A549 (cell line): Measurements from ENCODE around the gene OCA2. TPM values are rescaled to one million over a fixed set of nuclear protein-coding genes. Genes with fewer than 3 reads are reported as not detected.

ENCODE experiments used
- ATAC-seq, 2 experiments: fragments of 200-7000 bp in 1 of 2; fragments of >200 bp in 1 of 2; cut with Nextera tagmentation in 1 of 2; cut with Tn5 transposase in 1 of 2; 3 replicates each; pipeline versions ENCODE4 v1.8.0 to v1.9.1; 2018 to 2020; ENCODE audit warnings: mild to moderate bottlenecking in 1 of 2, moderate library complexity in 1 of 2
- CTCF ChIA-PET: fragments of 300-600 bp; sonication (Branson Sonifier 250); formaldehyde crosslinking; extraction: SDS; loops from one replicate; lab custom pipeline; 2021; ENCODE audit warnings: antibody characterized with exemption, inconsistent platforms; lab: Yijun Ruan, JAX
- POLR2A ChIA-PET: fragments of 350-600 bp; formaldehyde crosslinking; extraction: SDS; loops from one replicate; lab custom pipeline; 2021; ENCODE audit warnings: antibody characterized with exemption, inconsistent platforms; lab: Yijun Ruan, JAX
- DNase-seq, 2 experiments: peaks; one replicate each; pipeline versions ENCODE4 v3.0.0 to v3.0.0-alpha.2; 2011 to 2016; ENCODE audit warnings: low read depth in 1 of 2, low spot score in 1 of 2
- FAIRE-seq: peaks from 2 replicates; lab custom pipeline; 2011; peaks lifted over from hg19 to GRCh38; lab: Jason Lieb, UNC
- H3K27ac ChIP-seq, 2 experiments: fragments of >200 bp; sonication (Bioruptor Twin); formaldehyde crosslinking; 3 replicates each; pipeline ENCODE4 v1.5.1; 2016 to 2017
- H3K4me1 ChIP-seq: fragments of >200 bp; sonication (Bioruptor Twin); formaldehyde crosslinking; 3 replicates; pipeline ENCODE4 v1.6.1; 2016
- H3K4me2 ChIP-seq: fragments of >200 bp; sonication (Bioruptor Twin); formaldehyde crosslinking; 3 replicates; pipeline ENCODE4 v1.6.1; 2016
- H3K4me3 ChIP-seq: fragments of >200 bp; sonication (Bioruptor Twin); formaldehyde crosslinking; 3 replicates; pipeline ENCODE4 v1.5.1; 2016
- H3K9me3 ChIP-seq: fragments of >200 bp; sonication (Bioruptor Twin); formaldehyde crosslinking; 3 replicates; pipeline ENCODE4 v1.6.1; 2016
- BHLHE40 ChIP-seq: IDR thresholded peaks from 2 replicates; pipeline ENCODE4 v1.6.1; 2012; ENCODE audit warnings: low read depth, low read length, inconsistent platforms
- CBX2 ChIP-seq: fragments of 200-600 bp; sonication (generic); IDR thresholded peaks from 2 replicates; pipeline ENCODE4 v1.6.1; 2016; ENCODE audit warnings: low read depth, mild to moderate bottlenecking, borderline replicate concordance
- CBX8 ChIP-seq: fragments of 200-600 bp; sonication (generic); IDR thresholded peaks from 2 replicates; pipeline ENCODE4 v1.6.1; 2016
- CHD4 ChIP-seq: fragments of 200-600 bp; sonication (generic); IDR thresholded peaks from 2 replicates; pipeline ENCODE4 v1.6.1; 2016; ENCODE audit warnings: antibody characterized with exemption, mild to moderate bottlenecking, borderline replicate concordance
- EHMT2 ChIP-seq: fragments of 200-600 bp; sonication (generic); IDR thresholded peaks from 2 replicates; pipeline ENCODE4 v1.6.1; 2016; ENCODE audit warnings: antibody characterized with exemption, low read depth, mild to moderate bottlenecking, moderate library complexity
- EP300 ChIP-seq, 2 experiments: fragments of >200 bp; sonication (Bioruptor Twin); formaldehyde crosslinking; IDR thresholded peaks; 2 replicates in 1 of 2; 3 replicates in 1 of 2; pipeline ENCODE4 v1.6.1; 2016 to 2017
- FOSB ChIP-seq: fragments of 250-450 bp; sonication (Bioruptor Pico); IDR thresholded peaks from 2 replicates; pipeline ENCODE4 v1.5.0; 2020; ENCODE audit warnings: mild to moderate bottlenecking, moderate library complexity
- FOXS1 ChIP-seq: fragments of 250-450 bp; sonication (Bioruptor Pico); IDR thresholded peaks from 2 replicates; pipeline ENCODE4 v1.5.0; 2020; ENCODE audit warnings: mild to moderate bottlenecking, moderate library complexity
- GATA3 ChIP-seq: IDR thresholded peaks from 2 replicates; pipeline ENCODE4 v1.6.1; 2012; ENCODE audit warnings: borderline replicate concordance
- HDAC2 ChIP-seq: fragments of 200-600 bp; sonication (generic); IDR thresholded peaks from 2 replicates; pipeline ENCODE4 v1.6.1; 2016
- HES2 ChIP-seq: fragments of >200 bp; sonication (Bioruptor Twin); formaldehyde crosslinking; IDR thresholded peaks from 2 replicates; pipeline ENCODE4 v1.6.1; 2016
- HMGXB4 ChIP-seq: fragments of 250-450 bp; sonication (Bioruptor Pico); IDR thresholded peaks from 2 replicates; pipeline ENCODE4 v1.5.0; 2021; ENCODE audit warnings: mild to moderate bottlenecking, moderate library complexity, borderline replicate concordance
- KDM5A ChIP-seq: fragments of 200-600 bp; sonication (generic); IDR thresholded peaks from 2 replicates; pipeline ENCODE4 v1.6.1; 2016; ENCODE audit warnings: antibody characterized with exemption, mild to moderate bottlenecking
- NFE2L2 ChIP-seq: fragments of 150-350 bp; conservative IDR thresholded peaks from 2 replicates; pipeline ENCODE4 v1.6.1; 2014; ENCODE audit warnings: low read length
- NR3C1 ChIP-seq: fragments of >200 bp; sonication (Bioruptor Twin); formaldehyde crosslinking; IDR thresholded peaks from 3 replicates; pipeline ENCODE4 v1.6.1; 2017
- PHF8 ChIP-seq: fragments of 200-600 bp; sonication (generic); IDR thresholded peaks from 2 replicates; pipeline ENCODE4 v1.6.1; 2016; ENCODE audit warnings: low read depth, mild to moderate bottlenecking, antibody characterized with exemption, moderate library complexity, borderline replicate concordance
- RAD21 ChIP-seq, 2 experiments: fragments of >200 bp in 1 of 2; sonication (Bioruptor Twin) in 1 of 2; formaldehyde crosslinking in 1 of 2; IDR thresholded peaks in 1 of 2; conservative IDR thresholded peaks in 1 of 2; 2 replicates in 1 of 2; 3 replicates in 1 of 2; pipeline ENCODE4 v1.6.1; 2012 to 2018; ENCODE audit warnings: inconsistent platforms in 1 of 2
- TP53 ChIP-seq: fragments of 250-450 bp; sonication (Bioruptor Pico); IDR thresholded peaks from 2 replicates; pipeline ENCODE4 v1.5.0; 2021; ENCODE audit warnings: mild to moderate bottlenecking, moderate library complexity
- WGBS: methylation state at CpG from one replicate; pipeline ENCODE4 v1.1.6; 2017; ENCODE audit errors: missing lambda C conversion rate; 5-methylcytosine and 5-hydroxymethylcytosine counted together
- polyA plus RNA-seq, 4 experiments: library from polyadenylated mRNA; depleted of rRNA in 3 of 4; stranded (reverse); fragments of >200 nt; fragmentation: RNase III in 1 of 4; extraction: RNeasy Plus Mini Kit Qiagen cat#74134 plus additional on column Dnase treatment in 1 of 4; gene quantifications; 2 replicates in 3 of 4; 3 replicates in 1 of 4; pipeline ENCODE4 v1.2.3, GENCODE V29; 2011 to 2017
- TF ChIP-seq, protein P1 (sequence below): fragments of 450-650 bp; IDR thresholded peaks from 2 replicates; pipeline ENCODE4 v1.6.1; 2014; ENCODE audit warnings: antibody characterized with exemption
- TF ChIP-seq, protein P2 (sequence below): fragments of >200 bp; sonication (Bioruptor Twin); formaldehyde crosslinking; IDR thresholded peaks from 3 replicates; pipeline ENCODE4 v1.5.1; 2016
- TF ChIP-seq, protein P3 (sequence below): IDR thresholded peaks from 2 replicates; pipeline ENCODE4 v1.6.1; 2012
- TF ChIP-seq, protein P4 (sequence below): fragments of 250-450 bp; sonication (Bioruptor Pico); IDR thresholded peaks from 2 replicates; pipeline ENCODE4 v1.5.0; 2020; ENCODE audit warnings: low read depth, mild to moderate bottlenecking, moderate library complexity

The OCA2 gene
- polyA plus RNA-seq, 2 of the 4 experiments (the other 2 are of a cell fraction) = 0.17 to 0.25 TPM

DNA sequence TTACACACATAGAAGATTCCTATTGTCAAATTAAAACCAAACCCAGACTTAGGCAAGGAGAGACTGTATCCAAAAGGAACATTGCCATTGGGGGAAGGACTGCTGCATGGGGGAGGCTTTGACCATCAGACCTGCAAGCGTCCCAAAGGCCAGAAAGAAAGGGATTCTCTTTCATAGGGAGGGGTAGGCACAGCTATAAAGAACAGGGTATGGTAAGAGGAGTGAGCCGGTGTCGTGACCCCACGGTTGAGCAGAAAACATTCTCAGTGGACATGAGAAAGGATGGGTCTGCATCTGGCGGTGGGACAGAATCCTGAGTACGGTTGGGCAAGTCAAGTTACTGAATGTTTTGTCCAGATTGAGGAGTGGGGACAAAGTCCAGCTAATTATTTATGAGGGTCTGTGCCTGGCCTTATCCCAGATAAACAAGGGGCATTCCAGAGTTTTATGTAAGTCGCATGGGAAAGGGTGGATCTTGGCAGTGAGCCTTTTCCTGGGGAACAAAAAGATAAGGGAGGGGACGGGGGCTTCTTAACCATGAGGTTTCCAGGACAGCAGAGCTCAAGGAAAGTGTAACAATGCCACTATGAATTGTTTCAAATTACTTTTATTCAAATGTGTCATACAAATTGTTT, 357.8 kb downstream of the OCA2 start (continued):
- no peak for TF ChIP-seq HMGXB4 (CRISPR knock-in tag)
- TF ChIP-seq NFE2L2 = no peak
- no peak for TF ChIP-seq NR3C1
- TF ChIP-seq EHMT2 = no peak

DNA sequence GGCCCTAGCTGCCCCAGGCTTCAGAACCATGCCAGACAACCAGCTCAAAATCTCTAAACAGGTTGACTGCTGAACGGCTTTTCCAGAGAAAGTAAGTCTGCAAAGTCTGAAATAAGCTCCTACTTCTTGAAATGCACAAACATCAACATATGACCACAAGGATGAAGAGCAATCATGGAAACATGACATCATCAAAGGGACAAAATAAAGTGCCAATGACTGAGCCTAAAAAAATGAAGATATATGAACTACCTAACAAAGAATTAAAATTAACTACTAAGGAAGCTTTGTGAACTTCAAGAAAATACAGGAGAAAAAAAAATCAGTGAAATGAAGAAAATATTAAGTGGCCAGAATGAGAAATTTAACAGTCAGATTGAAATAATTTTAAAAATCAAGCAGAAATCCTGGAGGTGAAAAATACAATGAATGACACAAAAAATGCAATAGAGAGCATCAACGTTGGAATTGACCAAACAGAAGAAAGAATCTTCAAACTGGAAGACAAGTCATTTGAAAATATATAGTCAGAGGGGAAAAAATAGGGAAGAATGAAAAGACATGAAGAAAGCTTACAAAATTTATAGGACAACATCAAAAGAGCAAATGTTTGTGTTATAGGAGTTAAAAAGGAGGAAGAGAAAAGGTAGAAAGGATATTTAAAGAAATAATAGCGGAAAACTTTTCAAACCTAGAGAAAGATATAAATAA, 364.2 kb downstream of the OCA2 start:
- DNase-seq (no peak), FAIRE-seq (no peak), ATAC-seq (no peak)
- WGBS = 2% methylated on average over 3 of the region's 3 CpGs
- Histone ChIP-seq H3K27ac (no peak overlapping the region), H3K9me3 (peaks cover 24% of the 10 kb centered on the region; the same call in 2 of the 3 replicates), H3K4me2 (no peak overlapping the region), H3K4me3 (no peak overlapping the region), H3K4me1 (no peaks in the 10 kb centered on the region)
- CTCF ChIA-PET = no interaction called here
- TF ChIP-seq NR3C1 = no peak
- no peak for TF ChIP-seq HDAC2
- TF ChIP-seq GATA3 = no peak
- no peak for TF ChIP-seq PHF8
- TF ChIP-seq, protein P1, sequence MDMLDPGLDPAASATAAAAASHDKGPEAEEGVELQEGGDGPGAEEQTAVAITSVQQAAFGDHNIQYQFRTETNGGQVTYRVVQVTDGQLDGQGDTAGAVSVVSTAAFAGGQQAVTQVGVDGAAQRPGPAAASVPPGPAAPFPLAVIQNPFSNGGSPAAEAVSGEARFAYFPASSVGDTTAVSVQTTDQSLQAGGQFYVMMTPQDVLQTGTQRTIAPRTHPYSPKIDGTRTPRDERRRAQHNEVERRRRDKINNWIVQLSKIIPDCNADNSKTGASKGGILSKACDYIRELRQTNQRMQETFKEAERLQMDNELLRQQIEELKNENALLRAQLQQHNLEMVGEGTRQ = no peak
- no peak for TF ChIP-seq BHLHE40
- TF ChIP-seq RAD21 (conservative IDR thresholded peaks at IDR 0.05 in 1 of 2, IDR thresholded peaks at IDR 0.05 in 1 of 2) = no peak
- TF ChIP-seq, protein P2, sequence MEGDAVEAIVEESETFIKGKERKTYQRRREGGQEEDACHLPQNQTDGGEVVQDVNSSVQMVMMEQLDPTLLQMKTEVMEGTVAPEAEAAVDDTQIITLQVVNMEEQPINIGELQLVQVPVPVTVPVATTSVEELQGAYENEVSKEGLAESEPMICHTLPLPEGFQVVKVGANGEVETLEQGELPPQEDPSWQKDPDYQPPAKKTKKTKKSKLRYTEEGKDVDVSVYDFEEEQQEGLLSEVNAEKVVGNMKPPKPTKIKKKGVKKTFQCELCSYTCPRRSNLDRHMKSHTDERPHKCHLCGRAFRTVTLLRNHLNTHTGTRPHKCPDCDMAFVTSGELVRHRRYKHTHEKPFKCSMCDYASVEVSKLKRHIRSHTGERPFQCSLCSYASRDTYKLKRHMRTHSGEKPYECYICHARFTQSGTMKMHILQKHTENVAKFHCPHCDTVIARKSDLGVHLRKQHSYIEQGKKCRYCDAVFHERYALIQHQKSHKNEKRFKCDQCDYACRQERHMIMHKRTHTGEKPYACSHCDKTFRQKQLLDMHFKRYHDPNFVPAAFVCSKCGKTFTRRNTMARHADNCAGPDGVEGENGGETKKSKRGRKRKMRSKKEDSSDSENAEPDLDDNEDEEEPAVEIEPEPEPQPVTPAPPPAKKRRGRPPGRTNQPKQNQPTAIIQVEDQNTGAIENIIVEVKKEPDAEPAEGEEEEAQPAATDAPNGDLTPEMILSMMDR = no peak
- TF ChIP-seq, protein P3, sequence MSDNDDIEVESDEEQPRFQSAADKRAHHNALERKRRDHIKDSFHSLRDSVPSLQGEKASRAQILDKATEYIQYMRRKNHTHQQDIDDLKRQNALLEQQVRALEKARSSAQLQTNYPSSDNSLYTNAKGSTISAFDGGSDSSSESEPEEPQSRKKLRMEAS = no peak
- no peak for TF ChIP-seq NFE2L2
- TF ChIP-seq TP53 (CRISPR knock-in tag) = no peak
- TF ChIP-seq HMGXB4 (CRISPR knock-in tag) = no peak
- POLR2A ChIA-PET = no interaction called here

- no peak for DNase-seq
- no peak for ATAC-seq
- no peak overlapping the region for H3K4me3 ChIP-seq
- ChIA-PET POLR2A (no interaction called here), CTCF (no interaction called here)
- no peak overlapping the region for H3K4me2 ChIP-seq
- peaks cover 24% of the 10 kb centered on the region; the same call in 2 of the 3 replicates for H3K9me3 ChIP-seq
- no peaks in the 10 kb centered on the region for H3K4me1 ChIP-seq
- no peak overlapping the region for H3K27ac ChIP-seq
- 8% methylated on average over 1 of the region's 1 CpG for WGBS
- no peak for FAIRE-seq
- TF ChIP-seq FOXS1 (CRISPR knock-in tag) (no peak), FOSB (CRISPR knock-in tag) (no peak), CHD4 (no peak), KDM5A (no peak), PHF8 (no peak), CBX2 (no peak), HES2 (no peak), EP300 (IDR thresholded peaks at IDR 0.05) (no peak), CBX8 (no peak), HMGXB4 (CRISPR knock-in tag) (no peak), TP53 (CRISPR knock-in tag) (no peak)
- TF ChIP-seq, protein P3 = no peak
- TF ChIP-seq, protein P4, sequence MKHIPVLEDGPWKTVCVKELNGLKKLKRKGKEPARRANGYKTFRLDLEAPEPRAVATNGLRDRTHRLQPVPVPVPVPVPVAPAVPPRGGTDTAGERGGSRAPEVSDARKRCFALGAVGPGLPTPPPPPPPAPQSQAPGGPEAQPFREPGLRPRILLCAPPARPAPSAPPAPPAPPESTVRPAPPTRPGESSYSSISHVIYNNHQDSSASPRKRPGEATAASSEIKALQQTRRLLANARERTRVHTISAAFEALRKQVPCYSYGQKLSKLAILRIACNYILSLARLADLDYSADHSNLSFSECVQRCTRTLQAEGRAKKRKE (CRISPR knock-in tag) = no peak
Observed at GRCh38 chr15:27731776-27732175, 367.3 kb downstream of the OCA2 start.
